ENCODE results near the gene INTS3.

The INTS3 gene

DNA sequence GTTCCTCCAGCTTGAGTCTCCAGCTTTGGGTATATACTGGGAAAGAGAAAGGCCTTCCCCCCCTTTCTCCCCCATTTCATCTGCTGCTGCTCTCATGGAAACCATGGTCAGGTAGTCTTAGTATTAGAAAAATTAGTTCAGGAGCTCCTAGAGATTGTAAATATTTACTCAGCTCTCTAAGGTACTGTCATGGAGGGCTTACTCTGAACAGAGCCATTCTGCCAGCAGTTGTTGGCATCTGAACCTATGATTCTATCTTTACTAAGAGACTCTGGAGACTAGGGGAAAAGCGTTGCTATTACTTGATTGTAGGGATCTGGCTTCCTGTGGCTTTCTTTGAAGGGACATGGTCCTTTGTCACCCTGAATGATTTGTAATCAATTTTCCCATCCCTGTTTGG, 6.1 kb downstream of the INTS3 start:
- DNase-seq (ENCODE audit: low read depth): no peak
- in situ Hi-C loops (cut with HindIII; ENCODE audit: low sequenced_read_pairs): no loop called here
- no peak overlapping the region for H3K4me3 ChIP-seq (ENCODE audit: low read depth, low read length)
- TF ChIP-seq, protein P1, sequence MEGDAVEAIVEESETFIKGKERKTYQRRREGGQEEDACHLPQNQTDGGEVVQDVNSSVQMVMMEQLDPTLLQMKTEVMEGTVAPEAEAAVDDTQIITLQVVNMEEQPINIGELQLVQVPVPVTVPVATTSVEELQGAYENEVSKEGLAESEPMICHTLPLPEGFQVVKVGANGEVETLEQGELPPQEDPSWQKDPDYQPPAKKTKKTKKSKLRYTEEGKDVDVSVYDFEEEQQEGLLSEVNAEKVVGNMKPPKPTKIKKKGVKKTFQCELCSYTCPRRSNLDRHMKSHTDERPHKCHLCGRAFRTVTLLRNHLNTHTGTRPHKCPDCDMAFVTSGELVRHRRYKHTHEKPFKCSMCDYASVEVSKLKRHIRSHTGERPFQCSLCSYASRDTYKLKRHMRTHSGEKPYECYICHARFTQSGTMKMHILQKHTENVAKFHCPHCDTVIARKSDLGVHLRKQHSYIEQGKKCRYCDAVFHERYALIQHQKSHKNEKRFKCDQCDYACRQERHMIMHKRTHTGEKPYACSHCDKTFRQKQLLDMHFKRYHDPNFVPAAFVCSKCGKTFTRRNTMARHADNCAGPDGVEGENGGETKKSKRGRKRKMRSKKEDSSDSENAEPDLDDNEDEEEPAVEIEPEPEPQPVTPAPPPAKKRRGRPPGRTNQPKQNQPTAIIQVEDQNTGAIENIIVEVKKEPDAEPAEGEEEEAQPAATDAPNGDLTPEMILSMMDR (IDR thresholded peaks at IDR 0.05; ENCODE audit: low read depth, low read length, missing control alignments): no peak

GRCh38 chr1:153734396-153735089, 6.7 kb downstream of the INTS3 start:
- in situ Hi-C loops (cut with HindIII; ENCODE audit: low sequenced_read_pairs): no loop called here
- no peak for DNase-seq (ENCODE audit: low read depth)
- H3K4me3 ChIP-seq (ENCODE audit: low read depth, low read length): no peak overlapping the region
- TF ChIP-seq, protein P1 (IDR thresholded peaks at IDR 0.05; ENCODE audit: low read depth, low read length, missing control alignments): no peak

DNA sequence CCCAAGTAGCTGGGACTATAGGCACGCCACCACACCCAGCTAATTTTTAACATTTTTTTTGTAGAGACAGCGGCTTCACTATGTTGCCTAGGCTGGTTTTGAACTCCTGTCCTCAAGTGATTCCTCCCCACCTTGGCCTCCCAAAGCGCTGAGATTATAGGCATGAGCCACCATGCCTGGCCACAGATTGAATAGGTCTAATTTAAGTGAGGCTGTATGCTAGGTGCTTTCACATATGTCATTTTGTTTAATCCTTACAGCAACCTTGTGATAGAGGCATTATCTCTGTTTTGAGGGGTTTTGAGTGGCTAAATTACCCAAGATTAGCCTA, 7.2 kb downstream of the INTS3 start:
- no peak for DNase-seq (ENCODE audit: low read depth)
- no peak overlapping the region for H3K4me3 ChIP-seq (ENCODE audit: low read depth, low read length)
- in situ Hi-C loops (cut with HindIII; ENCODE audit: low sequenced_read_pairs): no loop called here
- TF ChIP-seq, protein P1 (IDR thresholded peaks at IDR 0.05; ENCODE audit: low read depth, low read length, missing control alignments): no peak

GRCh38 chr1:153741986-153742385, 14.1 kb downstream of the INTS3 start:
- TF ChIP-seq, protein P1 (IDR thresholded peaks at IDR 0.05; ENCODE audit: low read depth, low read length, missing control alignments): no peak
- in situ Hi-C loops (cut with HindIII; ENCODE audit: low sequenced_read_pairs): no loop called here
- no peak for DNase-seq (ENCODE audit: low read depth)

DNA sequence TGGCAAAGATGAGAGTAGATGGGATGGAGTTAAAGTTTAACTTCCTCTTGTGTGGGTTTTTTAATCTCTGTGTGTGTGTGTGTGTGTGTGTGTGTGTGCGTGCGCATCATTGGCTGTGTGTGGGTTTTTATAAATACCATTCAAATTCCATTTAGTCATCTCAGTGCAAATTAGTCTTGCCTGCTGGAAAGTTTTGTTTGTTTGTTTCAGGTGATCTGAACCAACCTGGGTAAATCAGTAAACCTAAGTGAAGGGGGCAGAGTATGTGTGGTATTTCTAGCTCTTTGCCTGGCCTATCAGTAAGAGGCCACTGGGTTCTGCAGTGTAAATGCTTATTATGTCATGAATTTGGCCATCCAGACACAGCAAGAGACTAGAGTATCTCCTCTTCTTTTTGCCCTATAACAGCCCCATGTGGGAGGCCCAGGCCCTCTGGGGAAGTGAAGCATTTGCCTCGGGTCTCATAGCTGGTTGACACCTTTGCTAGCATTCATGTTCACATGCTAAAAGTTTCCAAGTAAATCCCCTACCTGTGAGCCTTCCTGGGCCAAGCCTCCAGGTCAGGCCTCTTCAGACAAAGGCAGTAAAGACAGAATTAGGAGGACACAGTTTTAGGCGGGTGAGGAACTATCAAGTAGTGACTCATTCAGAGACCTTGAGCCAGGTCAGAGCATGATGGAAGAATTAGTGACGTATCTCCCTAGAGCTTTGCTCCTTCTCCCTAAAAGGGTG, 14.7 kb downstream of the INTS3 start:
- H3K4me3 ChIP-seq (ENCODE audit: low read depth, low read length): no peak overlapping the region
- TF ChIP-seq, protein P1 (IDR thresholded peaks at IDR 0.05; ENCODE audit: low read depth, low read length, missing control alignments): no peak
- in situ Hi-C loops (cut with HindIII; ENCODE audit: low sequenced_read_pairs): no loop called here
- DNase-seq (ENCODE audit: low read depth): no peak

More at GRCh38 chr1:153741986-153742385, 14.1 kb downstream of the INTS3 start:
- H3K4me3 ChIP-seq (ENCODE audit: low read depth, low read length): no peak overlapping the region

GRCh38 chr1:153745417-153745816, 17.6 kb downstream of the INTS3 start:
- TF ChIP-seq, protein P1 (IDR thresholded peaks at IDR 0.05; ENCODE audit: low read depth, low read length, missing control alignments): no peak
- H3K4me3 ChIP-seq (ENCODE audit: low read depth, low read length): no peak overlapping the region
- in situ Hi-C loops (cut with HindIII; ENCODE audit: low sequenced_read_pairs): no loop called here
- DNase-seq (ENCODE audit: low read depth): no peak
